Ramos (cell line): Measurements from ENCODE around the gene BRD7.

Experiments
- in situ Hi-C: fragments of 300-500 bp; cut with MboI; formaldehyde crosslinking; loops from one replicate; pipeline ENCODE4 v1.14.3; 2022; ENCODE audit warnings: low sequenced_read_pairs; ENCODE audit not compliant: unreplicated experiment

Gene BRD7

GRCh38 chr16:50368410-50369132 is at the start of gene BRD7:
TSS of gene BRD7 (minus strand) at chr16:50368988. CDS start at chr16:50368774, 214 bp downstream.
- in situ Hi-C loops = no loop called here

- in situ Hi-C loops = no loop called here
Observed at GRCh38 chr16:50416388-50416787, 47.6 kb upstream of the BRD7 start.

- in situ Hi-C loops = no loop called here
Observed at GRCh38 chr16:50414152-50414551, 45.4 kb upstream of the BRD7 start.

GRCh38 chr16:50411034-50411433 is 42.2 kb upstream of the BRD7 start:
- in situ Hi-C loops = no loop called here

GRCh38 chr16:50408001-50408561 is 39.3 kb upstream of the BRD7 start:
- in situ Hi-C loops = no loop called here

GRCh38 chr16:50407351-50407750 is 38.6 kb upstream of the BRD7 start:
- in situ Hi-C loops = no loop called here

- in situ Hi-C loops = no loop called here
Observed at GRCh38 chr16:50403491-50403890, 34.7 kb upstream of the BRD7 start.

GRCh38 chr16:50402298-50402895 is 33.6 kb upstream of the BRD7 start:
- in situ Hi-C loops = no loop called here

- in situ Hi-C loops = no loop called here
Observed at GRCh38 chr16:50401355-50401754, 32.6 kb upstream of the BRD7 start.

GRCh38 chr16:50400967-50401348 is 32.2 kb upstream of the BRD7 start:
- in situ Hi-C loops = no loop called here

- in situ Hi-C loops = no loop called here
Observed at GRCh38 chr16:50400312-50400966, 31.7 kb upstream of the BRD7 start.

- in situ Hi-C loops = no loop called here
Observed at GRCh38 chr16:50399411-50399810, 30.6 kb upstream of the BRD7 start.

- in situ Hi-C loops = no loop called here
Observed at GRCh38 chr16:50398336-50398735, 29.5 kb upstream of the BRD7 start.

GRCh38 chr16:50396761-50397535 is 28.2 kb upstream of the BRD7 start:
- in situ Hi-C loops = no loop called here

- in situ Hi-C loops = no loop called here
Observed at GRCh38 chr16:50395763-50396710, 27.2 kb upstream of the BRD7 start.

- in situ Hi-C loops = no loop called here
Observed at GRCh38 chr16:50393858-50394802, 25.3 kb upstream of the BRD7 start.

- in situ Hi-C loops = no loop called here
Observed at GRCh38 chr16:50393416-50393815, 24.6 kb upstream of the BRD7 start.
